Endothelial cell of umbilical vein (primary cell): ENCODE results near the gene ZBTB25. TPM values are rescaled to one million over a fixed set of nuclear protein-coding genes. Genes with fewer than 3 reads are reported as not detected.

ENCODE experiments used
- Bru-seq: library from RNA; stranded (reverse); fragments of 400-500 nt; gene quantifications from one replicate; lab custom pipeline; 2021; lab: Mats Ljungman, UMichigan
- BruChase-seq, 2 experiments: library from RNA; stranded (reverse); fragments of 400-500 nt; gene quantifications; one replicate each; lab custom pipeline; 2021; lab: Mats Ljungman, UMichigan
- BruUV-seq: library from RNA; stranded (reverse); fragments of 400-500 nt; replicated peaks from 2 replicates; lab custom pipeline; 2021; lab: Mats Ljungman, UMichigan
- CTCF ChIA-PET: fragments of 300-600, 350-600 bp; sonication (Branson Sonifier 250); formaldehyde crosslinking; loops from one replicate; lab custom pipeline; 2021; ENCODE audit warnings: antibody characterized with exemption, inconsistent platforms; lab: Charles Lee
- POLR2A ChIA-PET: fragments of 300-600, 350-600 bp; sonication (Branson Sonifier 250); formaldehyde crosslinking; loops from one replicate; lab custom pipeline; 2021; ENCODE audit warnings: antibody characterized with exemption, inconsistent platforms; lab: Charles Lee
- DNase-seq: peaks from one replicate; pipeline ENCODE4 v3.0.0-alpha.2; 2011; ENCODE audit warnings: low read depth, low spot score
- FAIRE-seq: peaks from 2 replicates; lab custom pipeline; 2011; peaks lifted over from hg19 to GRCh38; lab: Jason Lieb, UNC
- H2AFZ ChIP-seq: 2 replicates; pipeline ENCODE4 v1.6.0; 2012; ENCODE audit warnings: low read depth, low read length, control low read depth, inconsistent platforms
- H3K27ac ChIP-seq: 2 replicates; pipeline ENCODE4 v1.5.1; 2011; ENCODE audit warnings: low read depth, mild to moderate bottlenecking, control low read depth, low read length, moderate library complexity; ENCODE audit not compliant: insufficient read depth
- H3K27me3 ChIP-seq, 2 experiments: 2 replicates each; pipeline versions ENCODE4 v1.6.0 to v1.6.1; 2011; ENCODE audit warnings: low read length in 2 of 2, mixed read lengths in 1 of 2; ENCODE audit not compliant: control insufficient read depth in 2 of 2, insufficient read depth in 2 of 2
- H3K36me3 ChIP-seq, 2 experiments: 2 replicates in 1 of 2; 3 replicates in 1 of 2; pipeline ENCODE4 v1.5.1; 2011; ENCODE audit warnings: low read length in 2 of 2, mild to moderate bottlenecking in 1 of 2, moderate library complexity in 1 of 2; ENCODE audit not compliant: control insufficient read depth in 2 of 2, insufficient read depth in 2 of 2; ENCODE audit errors: extremely low read depth in 1 of 2
- H3K4me1 ChIP-seq: 3 replicates; pipeline ENCODE4 v1.5.1; 2011; ENCODE audit warnings: mild to moderate bottlenecking, low read length; ENCODE audit not compliant: control insufficient read depth, insufficient read depth; ENCODE audit errors: extremely low read depth
- H3K4me2 ChIP-seq: 2 replicates; pipeline ENCODE4 v1.6.1; 2011; ENCODE audit warnings: low read length, control low read depth, mixed read lengths; ENCODE audit not compliant: insufficient read depth
- H3K4me3 ChIP-seq, 3 experiments: fragments of 200-600 bp in 1 of 3; sonication (generic), shearing (Covaris generic) in 1 of 3; replicated peaks in 1 of 3; 2 replicates each; pipeline ENCODE4 v1.5.1; 2011 to 2016; ENCODE audit warnings: control low read depth in 3 of 3, low read length in 3 of 3, mild to moderate bottlenecking in 2 of 3, inconsistent platforms in 1 of 3, low read depth in 1 of 3, moderate library complexity in 1 of 3; ENCODE audit not compliant: insufficient read depth in 1 of 3
- H3K79me2 ChIP-seq: 2 replicates; pipeline ENCODE4 v1.6.0; 2012; ENCODE audit warnings: low read length, inconsistent platforms; ENCODE audit not compliant: control insufficient read depth, insufficient read depth
- H3K9ac ChIP-seq: replicated peaks from 2 replicates; pipeline ENCODE3; 2011; ENCODE audit warnings: low read length, control low read depth; ENCODE audit not compliant: insufficient read depth; ENCODE audit errors: extremely low read depth
- H3K9me1 ChIP-seq: replicated peaks from 3 replicates; pipeline ENCODE4 v1.6.0; 2011; ENCODE audit warnings: mild to moderate bottlenecking, low read length; ENCODE audit not compliant: control insufficient read depth, insufficient read depth; ENCODE audit errors: extremely low read depth
- H3K9me3 ChIP-seq: replicated peaks from 2 replicates; pipeline ENCODE4 v1.5.1; 2012; ENCODE audit warnings: low read length, inconsistent platforms; ENCODE audit not compliant: control insufficient read depth, insufficient read depth
- H4K20me1 ChIP-seq: replicated peaks from 2 replicates; pipeline ENCODE3; 2011; ENCODE audit warnings: mild to moderate bottlenecking, low read length; ENCODE audit not compliant: control insufficient read depth, insufficient read depth; ENCODE audit errors: extremely low read depth
- CTCF ChIP-seq, 2 donors: IDR thresholded peaks; 1 replicate in 1 of 2; 2 replicates in 1 of 2; pipeline ENCODE4 v1.5.1; 2011; ENCODE audit warnings: low read length in 2 of 2, mild to moderate bottlenecking in 2 of 2, moderate library complexity in 2 of 2, control low read depth in 1 of 2, inconsistent platforms in 1 of 2, low read depth in 1 of 2; ENCODE audit not compliant: insufficient read depth in 1 of 2; ENCODE audit errors: extremely low read depth in 1 of 2
- FOS ChIP-seq: IDR thresholded peaks from 2 replicates; pipeline ENCODE4 v1.6.1; 2011; ENCODE audit warnings: mild to moderate bottlenecking, low read length, moderate library complexity, borderline replicate concordance; ENCODE audit not compliant: insufficient read depth
- GATA2 ChIP-seq: IDR thresholded peaks from 2 replicates; pipeline ENCODE4 v1.7.0; 2011; ENCODE audit warnings: low read depth, mild to moderate bottlenecking, moderate library complexity, mixed read lengths, low read length; ENCODE audit not compliant: insufficient read length, insufficient read depth
- MAX ChIP-seq: IDR thresholded peaks from 2 replicates; pipeline ENCODE4 v1.6.1; 2011; ENCODE audit not compliant: insufficient read depth, insufficient read length
- POLR2A ChIP-seq: IDR thresholded peaks from 2 replicates; pipeline ENCODE4 v1.6.1; 2012; ENCODE audit warnings: low read depth, mild to moderate bottlenecking, control low read depth, low read length
- POLR2AphosphoS5 ChIP-seq: IDR thresholded peaks from 2 replicates; pipeline ENCODE4 v1.6.1; 2012; ENCODE audit warnings: low read depth, mild to moderate bottlenecking, control low read depth, low read length, moderate library complexity; ENCODE audit not compliant: insufficient read depth
- dilution Hi-C: fragments of 300-500 bp; cut with MboI; formaldehyde crosslinking; loops from one replicate; pipeline ENCODE4 v1.15.0; 2019; ENCODE audit warnings: low sequenced_read_pairs; ENCODE audit not compliant: extremely low pct_ligation_motif_present
- intact Hi-C: fragments of 100-400 bp; cut with micrococcal nuclease; formaldehyde crosslinking; loops from one replicate; pipeline ENCODE4 v1.10.0; 2022
- long read RNA-seq: library from polyadenylated mRNA; stranded (forward); transcript quantifications from one replicate; pipeline ENCODE4 v2.0.0, GENCODE V29; 2021
- polyA minus RNA-seq, 3 experiments: library from RNA; depleted of rRNA, polyadenylated mRNA; stranded (reverse); fragments of >200 nt; gene quantifications; 1 replicate in 1 of 3; 2 replicates in 2 of 3; pipeline ENCODE4 v1.2.3, GENCODE V29; 2011
- polyA plus RNA-seq, 4 experiments: library from polyadenylated mRNA; depleted of rRNA in 3 of 4; stranded (reverse) in 3 of 4; unstranded in 1 of 4; fragments of >200 nt; gene quantifications; 2 replicates each; pipeline versions ENCODE4 v1.2.1 to v1.2.3, GENCODE V29; 2011 to 2012; ENCODE audit warnings: missing spikeins in 1 of 4
- total RNA-seq: library from RNA; stranded (reverse); gene quantifications from 2 replicates; pipeline ENCODE4 v1.2.3, GENCODE V29; 2021

Gene ZBTB25
- total RNA-seq (6.4 and 7.7 TPM in 2 replicates), polyA plus RNA-seq (3.2 and 3.7 TPM in 2 replicates), polyA minus RNA-seq (8.1 and 9.8 TPM in 2 replicates), Bru-seq, nascent RNA (percentile 60 among the genes with signal in this experiment), BruChase-seq, experiment 1, labeled RNA remaining after a 6-hour chase (percentile 52 among the genes with signal in this experiment), BruChase-seq, experiment 2, labeled RNA remaining after a 2-hour chase (percentile 57 among the genes with signal in this experiment)
- 3.4 and 3.5 TPM in 2 replicates for polyA plus RNA-seq (2011; cell fraction: cytosol; rRNA removed)
- 8.1 and 9.7 TPM in 2 replicates for polyA plus RNA-seq (2011; cell fraction: nucleus; rRNA removed)
- polyA plus RNA-seq (2012): 3.2 and 3.3 TPM in 2 replicates
- 16.3 TPM for polyA minus RNA-seq (2011; cell fraction: cytosol; rRNA and poly(A)+ RNA removed)
- polyA minus RNA-seq (2011; cell fraction: nucleus; rRNA and poly(A)+ RNA removed): 6.6 and 8.7 TPM in 2 replicates
- long read RNA-seq, partial matches to known transcripts: 0 of 7 reads
- long read RNA-seq, other reads (novel, unspliced or antisense): 7 of 7 reads

- TF ChIP-seq CTCF (IDR thresholded peaks at IDR 0.05; ENCODE audit: extremely low read depth in 1 of 2, insufficient read depth in 1 of 2, low read depth in 1 of 2, low read length in 2 of 2): no peak
- TF ChIP-seq POLR2A: peak; percentile 84
- peak; percentile 89 for TF ChIP-seq POLR2AphosphoS5
- TF ChIP-seq FOS: peak; percentile 41
- TF ChIP-seq MAX: peak; percentile 82
- TF ChIP-seq GATA2: no peak
- peaks cover 46% of the 10 kb centered on the region for H3K79me2 ChIP-seq
- BruUV-seq: no TSS peak
- H3K9me1 ChIP-seq: no peaks in the 10 kb centered on the region
- H3K4me2 ChIP-seq: peak within 1 kb of the TSS; percentile 92
- peak within 1 kb of the TSS; percentile 91 for H3K9ac ChIP-seq
- dilution Hi-C loops: no loop called here
- FAIRE-seq (peak; percentile 78), DNase-seq (peak; percentile 95)
- ChIA-PET POLR2A (interaction anchor here (0.6 to 1.8 kb wide), 5 partner anchors 12 to 650 kb away, joined by 3 to 11 read pairs (median 5); partner anchors contain the start of gene HSPA2), CTCF (interaction anchor here (1.0 kb wide), 2 partner anchors 18 to 25 kb away, joined by 3 to 4 read pairs; no protein-coding TSS in a partner anchor)
- H3K36me3 ChIP-seq: no peaks in the 10 kb centered on the region
- intact Hi-C loops: loop anchor here (1.0 to 10.0 kb wide), 5 partner anchors 37 to 859 kb away; partner anchors contain the start of genes HSPA2, MTHFD1 and WDR89
- H2AFZ ChIP-seq: peak within 1 kb of the TSS; percentile 81
- no peaks in the 10 kb centered on the region for H3K9me3 ChIP-seq
- no peaks in the 10 kb centered on the region for H3K27me3 ChIP-seq
- peaks cover 6% of the 10 kb centered on the region for H4K20me1 ChIP-seq
- peaks cover 38% of the 10 kb centered on the region for H3K4me1 ChIP-seq
- H3K4me3 ChIP-seq: peak within 1 kb of the TSS; percentile 71 to 97 (median 93)
- peak within 1 kb of the TSS; percentile 95 for H3K27ac ChIP-seq
These were observed at the start of gene ZBTB25 for GRCh38 chr14:64503434-64504309. Gene ZBTB25, minus strand, starts transcription at chr14:64503838. Its CDS starts 13,305 bp downstream, at chr14:64490533.
